HG03571 (cell line): ENCODE measurements around the gene ARID1B.

Experiments
- ATAC-seq: cut with Tn5 transposase; IDR thresholded peaks from one replicate; pipeline ENCODE4 v1.9.1; 2021; ENCODE audit not compliant: unreplicated experiment

Gene ARID1B

DNA sequence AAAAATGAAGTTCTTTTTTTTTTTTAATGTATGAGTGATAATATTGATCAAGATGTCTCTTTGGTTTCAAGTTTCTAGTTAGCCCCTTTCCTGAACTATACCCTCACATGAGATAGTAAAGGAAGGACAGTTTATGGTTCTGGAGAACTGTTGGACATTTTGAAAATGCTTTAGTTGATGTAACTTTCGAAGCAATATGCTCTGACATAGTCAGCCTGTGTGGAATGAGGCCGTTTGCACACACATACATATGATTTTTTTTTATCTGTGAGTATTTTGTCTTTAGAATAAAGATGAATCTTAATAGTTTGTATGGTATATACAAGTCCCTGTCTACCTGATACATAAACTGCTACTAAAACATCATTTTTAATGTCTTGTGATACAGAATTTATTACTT is 177.0 kb downstream of the ARID1B start:
- ATAC-seq = no peak

DNA sequence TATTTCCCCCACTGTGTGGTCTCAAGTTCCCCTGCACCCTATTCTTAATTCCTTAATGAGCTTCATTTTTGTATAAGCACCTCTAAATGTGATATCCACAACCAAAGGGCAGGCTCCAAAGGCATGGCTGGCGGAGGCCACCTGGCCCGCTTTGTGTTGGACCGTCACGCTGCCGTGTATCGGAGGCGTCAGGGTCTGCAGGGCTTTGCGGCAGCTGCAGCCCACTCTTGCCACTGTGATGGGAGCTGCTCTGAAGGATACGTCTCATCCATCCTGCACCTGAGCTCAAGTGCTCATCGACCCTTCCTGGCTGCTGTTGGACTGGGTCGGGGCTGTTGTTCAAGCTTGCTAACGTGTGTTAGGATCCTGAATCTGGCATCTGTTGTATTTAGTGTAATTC is 177.6 kb downstream of the ARID1B start:
- no peak for ATAC-seq

DNA sequence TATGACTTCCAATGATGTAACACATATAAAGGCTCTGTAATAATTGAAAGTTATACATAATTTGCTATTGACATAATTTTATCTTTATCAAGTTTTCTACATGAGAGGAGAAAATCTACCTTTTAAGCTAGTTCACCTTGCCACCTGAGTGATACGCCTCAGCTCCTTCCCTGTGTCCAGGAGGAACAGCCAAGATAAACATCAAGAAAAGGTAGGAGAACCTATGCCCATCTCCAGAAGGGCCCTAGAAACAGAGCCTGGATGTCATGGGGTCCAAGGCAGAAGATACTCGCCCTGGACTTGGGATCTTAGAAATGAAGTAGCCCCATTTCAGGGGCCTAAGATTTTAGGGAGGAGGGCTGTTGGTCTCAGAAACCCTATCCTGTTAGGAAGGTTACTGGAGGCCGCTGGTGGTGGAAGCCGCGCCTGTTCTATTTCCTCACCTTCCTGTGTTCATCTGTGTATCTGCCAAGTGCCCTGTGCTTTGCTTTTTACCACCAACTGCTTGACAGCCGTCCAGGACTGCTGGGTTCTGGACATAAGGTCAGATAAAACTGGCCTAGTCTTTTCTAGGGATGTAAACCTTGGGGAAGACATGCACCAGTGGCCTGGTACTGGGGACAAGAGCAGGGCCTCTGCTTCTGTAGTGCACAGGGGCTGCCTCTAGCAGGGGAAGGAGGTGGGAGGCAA is 178.5 kb downstream of the ARID1B start:
- ATAC-seq = no peak

DNA sequence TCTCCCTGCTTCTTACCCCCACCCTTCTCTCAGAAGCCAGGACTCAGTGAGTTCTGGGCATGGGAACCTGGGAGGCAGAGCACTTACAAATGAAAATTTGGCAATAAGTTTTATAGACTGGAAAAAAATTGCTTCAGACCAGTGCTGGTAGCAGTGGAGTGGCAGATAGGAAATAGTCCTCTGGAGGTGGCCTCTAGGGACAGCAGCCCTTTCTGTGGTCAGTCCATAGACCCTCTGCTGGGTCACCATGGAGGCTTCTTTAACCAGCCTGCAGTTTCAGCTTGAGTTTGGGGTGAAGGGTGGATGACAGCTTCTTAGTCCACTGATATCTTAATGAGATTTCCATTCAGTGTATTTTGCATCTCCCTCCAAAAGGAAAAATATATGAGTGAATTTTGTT is 179.1 kb downstream of the ARID1B start:
- ATAC-seq = no peak

DNA sequence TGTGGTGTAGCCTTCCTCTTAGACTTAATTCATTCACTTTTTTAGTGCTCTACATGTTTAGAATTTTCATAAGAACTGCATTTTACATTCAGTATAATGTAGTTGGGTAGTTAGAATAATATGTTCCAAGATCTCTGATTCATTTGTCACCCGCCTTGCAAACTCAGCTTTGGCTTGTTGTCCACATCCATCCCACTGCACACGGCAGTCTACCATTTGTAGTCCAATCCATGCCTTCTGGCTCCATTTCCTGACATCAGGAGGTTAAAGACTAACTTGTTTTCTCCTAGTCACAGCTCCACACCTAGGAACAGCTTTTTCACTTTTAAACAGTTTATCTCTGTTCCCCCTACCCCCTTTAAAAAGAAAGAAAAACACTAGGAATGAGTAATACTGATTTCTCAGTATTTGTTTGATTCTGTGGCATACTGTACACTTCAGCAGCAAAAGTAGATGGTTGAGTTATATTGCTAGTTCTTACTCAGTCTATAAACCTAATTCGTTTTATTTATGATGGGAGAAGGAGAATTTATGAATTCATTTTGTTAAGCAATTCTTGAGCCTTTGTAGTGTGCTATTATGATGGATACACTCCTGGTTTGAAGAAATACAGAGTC is 180.9 kb downstream of the ARID1B start:
- ATAC-seq = no peak

DNA sequence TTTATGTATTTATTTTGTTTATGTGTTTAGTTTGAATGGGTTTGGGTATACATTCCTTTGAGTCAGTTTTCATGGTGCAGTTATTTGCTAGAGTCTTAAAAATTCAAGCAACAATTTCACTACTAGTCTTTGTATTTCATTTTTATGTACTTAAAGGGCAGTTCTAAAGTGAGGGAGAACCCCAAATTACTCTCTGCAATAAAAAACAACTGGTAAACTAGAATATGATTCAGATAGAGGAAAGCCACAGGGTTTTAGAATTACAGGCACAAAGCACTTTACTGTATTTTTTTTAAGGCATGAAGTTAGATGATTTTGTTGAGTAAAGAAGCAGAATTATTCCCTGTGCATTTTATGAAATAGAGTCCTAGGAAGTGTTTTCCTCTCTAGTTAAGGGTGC is 183.3 kb downstream of the ARID1B start:
- no peak for ATAC-seq

DNA sequence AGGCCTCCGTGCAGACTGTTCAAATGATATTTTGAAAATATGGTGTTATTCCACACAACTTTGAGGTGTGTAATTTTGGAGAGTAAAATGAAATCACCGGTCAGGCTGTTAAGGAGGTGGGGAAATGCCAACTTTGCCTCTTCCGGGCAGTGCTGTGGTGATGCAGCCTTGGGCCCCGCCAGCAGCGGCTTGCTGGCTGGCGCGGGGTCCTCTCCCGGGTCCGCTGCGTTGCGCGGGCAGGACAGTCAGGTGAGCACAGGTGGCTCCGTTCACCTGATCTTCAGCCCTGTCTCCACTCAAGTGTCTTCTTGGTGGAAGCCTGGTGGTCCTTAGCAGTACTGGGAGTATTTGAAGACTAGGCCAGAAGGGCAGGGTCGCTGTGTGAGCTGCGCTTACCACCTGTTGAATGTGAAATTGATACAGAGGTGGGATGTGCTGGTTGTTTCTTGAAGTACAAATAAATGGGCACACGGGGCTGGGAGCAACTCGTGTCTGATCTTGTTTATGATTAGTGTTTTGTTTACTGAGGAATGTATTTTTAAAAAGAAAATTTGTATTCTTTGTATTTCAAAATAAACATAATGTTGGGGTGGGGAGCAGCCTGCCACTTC is 184.2 kb downstream of the ARID1B start:
- no peak for ATAC-seq

DNA sequence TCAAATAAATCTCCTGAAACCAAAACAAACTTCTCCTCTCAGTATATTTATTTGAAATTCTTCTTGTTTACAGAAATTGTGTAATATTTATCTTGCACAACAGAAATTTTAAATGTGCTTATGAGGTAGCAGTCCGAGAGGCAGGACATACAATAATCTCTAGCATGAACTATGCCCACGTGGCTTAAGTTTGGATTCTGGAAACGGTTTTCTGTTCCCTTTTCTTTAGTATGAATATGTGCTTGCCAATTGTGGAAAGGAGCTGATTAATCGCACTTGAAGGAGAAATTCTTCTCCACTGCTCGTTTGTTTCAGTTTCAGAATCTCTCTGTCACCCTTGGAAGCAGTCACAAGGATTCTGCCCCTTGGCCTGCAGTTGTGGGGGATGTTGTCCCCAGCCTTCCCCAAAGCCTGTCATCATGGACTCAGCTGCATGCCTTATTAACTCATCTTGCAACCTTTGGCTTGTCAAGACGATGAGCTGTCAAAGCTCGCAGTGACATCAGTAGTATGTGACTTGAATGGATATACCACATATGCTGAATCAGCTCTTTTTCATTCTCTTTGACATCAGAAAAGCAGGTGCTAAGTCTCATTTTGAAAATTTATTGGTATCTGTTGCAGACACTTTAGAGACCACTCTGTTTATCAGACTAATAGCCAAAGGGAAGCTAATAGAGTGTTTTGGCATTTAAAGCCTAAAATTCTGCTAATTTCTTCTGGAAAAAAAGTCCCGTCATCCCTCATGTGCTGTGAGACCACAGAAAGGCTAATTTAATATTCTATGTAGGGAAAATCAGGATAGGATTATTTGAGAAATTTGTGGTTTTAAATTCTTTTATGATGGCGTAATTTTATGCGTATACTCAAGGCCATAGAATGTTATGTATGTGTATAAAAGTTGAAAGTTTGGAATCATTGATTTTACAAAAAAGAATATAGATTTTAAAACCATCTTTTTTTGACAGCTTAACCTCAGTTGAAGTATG is 186.8 kb downstream of the ARID1B start:
- no peak for ATAC-seq

DNA sequence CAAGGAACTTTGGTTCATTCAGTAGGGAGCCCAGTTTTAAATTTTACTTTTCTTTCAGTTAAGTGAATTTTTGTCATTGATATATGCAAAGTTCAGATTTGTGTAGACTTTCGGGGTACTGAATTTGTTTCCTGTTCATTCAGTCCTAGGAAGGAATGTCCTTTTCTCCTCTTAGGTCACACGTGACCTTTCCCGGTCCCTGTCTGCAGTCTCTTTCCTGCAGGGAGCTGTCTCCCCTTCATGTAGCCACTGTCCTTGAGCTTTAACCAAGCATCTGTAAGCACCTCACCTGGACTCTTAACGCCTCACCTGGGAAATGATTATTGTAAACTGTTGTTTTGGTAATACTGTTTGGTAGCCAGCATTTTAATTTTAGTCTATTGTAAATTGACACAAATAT is 190.7 kb downstream of the ARID1B start:
- no peak for ATAC-seq

DNA sequence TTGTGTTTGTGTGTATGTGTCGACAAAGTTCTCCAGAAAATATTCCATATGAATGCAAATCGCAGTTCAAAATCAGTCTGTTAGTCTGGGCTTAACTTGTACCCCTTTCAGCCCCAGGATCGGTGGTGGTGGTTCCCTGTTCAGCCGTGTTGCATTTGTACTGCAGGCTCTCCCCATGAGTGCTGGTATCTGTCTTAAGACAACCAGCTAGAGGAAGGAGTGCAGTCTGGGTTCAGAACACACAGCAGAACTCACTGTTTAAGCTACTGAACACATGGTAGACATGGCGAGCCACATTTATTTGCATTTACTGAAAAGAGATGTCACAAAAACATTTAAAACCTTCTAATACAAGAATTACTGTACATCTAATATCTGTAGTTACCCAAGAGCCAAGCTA is 192.1 kb downstream of the ARID1B start:
- ATAC-seq = no peak

DNA sequence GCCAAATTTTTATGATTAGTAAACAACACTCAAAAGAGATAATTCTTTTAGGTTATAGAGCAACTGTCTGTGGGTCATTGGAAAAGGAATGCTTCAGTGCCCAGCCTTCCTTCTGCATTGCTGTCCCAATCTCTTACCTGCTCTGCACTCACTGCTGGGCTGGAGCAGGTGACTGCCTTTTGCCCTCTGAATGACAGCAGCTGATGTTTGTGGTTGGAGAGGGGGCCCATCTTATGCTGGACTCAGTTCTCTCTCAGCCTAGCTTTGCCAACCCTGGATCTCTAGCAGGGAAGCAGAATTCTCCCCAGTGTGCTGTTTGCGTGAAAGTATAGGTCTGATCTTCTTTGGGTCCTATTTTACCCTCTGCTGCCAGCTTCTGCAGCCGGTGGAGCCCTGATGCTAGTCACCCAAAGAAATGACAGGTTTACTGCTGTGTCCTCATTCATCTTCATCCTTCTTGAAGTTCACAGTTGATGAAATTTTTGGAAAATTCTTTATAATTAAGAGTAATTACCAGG is 193.5 kb downstream of the ARID1B start:
- no peak for ATAC-seq

DNA sequence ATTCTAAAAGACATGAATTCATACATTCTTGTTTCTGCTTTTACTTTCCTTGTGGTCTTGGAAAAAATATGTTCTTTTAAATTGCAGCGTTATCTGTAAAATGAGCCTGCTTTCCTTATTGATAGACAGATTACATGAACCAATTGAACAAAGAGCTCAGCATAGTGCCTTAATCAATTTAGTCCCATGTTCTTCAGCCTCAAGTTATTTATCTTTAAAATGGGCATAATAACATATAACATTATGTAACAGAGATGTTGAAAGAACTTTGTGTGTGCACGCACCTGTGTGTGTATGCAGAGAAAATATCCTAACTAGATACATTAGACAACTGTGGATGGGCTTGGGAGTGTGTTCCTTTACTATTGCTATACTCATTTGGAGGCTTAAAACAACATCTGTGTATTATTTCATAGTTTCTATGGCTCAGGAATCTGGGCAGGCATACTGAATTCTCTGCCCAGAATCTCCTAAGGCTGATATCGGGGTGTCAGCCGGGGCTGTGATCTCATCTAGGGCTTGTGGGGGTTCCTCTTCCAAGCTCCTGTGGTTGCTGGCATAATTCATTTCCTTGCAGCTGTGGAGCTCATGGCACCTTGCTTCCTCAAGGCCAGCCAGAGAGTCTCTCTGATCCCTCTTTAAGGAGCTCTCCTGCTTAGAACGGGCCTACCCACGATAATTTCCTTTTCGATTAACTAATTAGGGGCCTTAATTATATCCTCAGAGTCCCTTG is 194.1 kb downstream of the ARID1B start:
- no peak for ATAC-seq

DNA sequence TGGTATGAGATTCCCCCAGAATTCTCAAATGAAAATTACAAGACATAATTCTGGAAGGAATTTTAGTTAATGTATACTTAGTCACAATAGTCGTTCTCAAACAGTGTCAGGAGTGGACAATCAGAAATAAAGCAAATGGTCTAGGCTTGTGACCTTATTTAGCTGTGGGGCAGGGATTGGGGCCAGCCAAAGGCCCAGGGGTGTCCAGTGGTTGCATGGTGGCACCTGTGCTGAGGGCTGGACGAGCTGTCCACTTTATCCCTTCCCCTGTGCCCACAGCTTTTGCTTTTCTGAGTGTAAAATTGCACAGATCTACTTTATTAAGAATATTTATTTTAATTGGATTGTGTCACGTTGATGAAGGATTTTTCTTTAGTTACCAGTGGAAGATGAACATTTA is 195.0 kb downstream of the ARID1B start:
- no peak for ATAC-seq

DNA sequence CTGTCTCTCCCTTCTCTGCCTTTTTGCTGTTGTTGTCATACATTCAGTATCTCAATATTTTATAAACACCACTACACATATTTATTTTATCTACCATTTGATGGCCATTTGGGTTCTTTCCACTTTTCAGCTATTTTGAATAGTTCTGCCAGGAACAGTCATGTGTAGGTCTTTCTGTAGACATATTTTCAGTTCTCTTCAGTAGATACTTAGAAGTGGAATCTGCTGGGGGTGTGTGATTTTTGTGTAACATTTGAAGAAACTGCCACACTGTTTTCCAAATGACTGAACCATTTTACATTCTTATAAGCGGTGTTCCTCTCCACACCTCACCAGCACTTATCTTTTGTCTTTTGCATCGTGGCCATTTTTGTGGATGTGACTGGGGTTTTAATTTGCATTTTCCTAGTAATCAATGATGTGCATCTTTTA is 197.7 kb downstream of the ARID1B start:
- no peak for ATAC-seq

DNA sequence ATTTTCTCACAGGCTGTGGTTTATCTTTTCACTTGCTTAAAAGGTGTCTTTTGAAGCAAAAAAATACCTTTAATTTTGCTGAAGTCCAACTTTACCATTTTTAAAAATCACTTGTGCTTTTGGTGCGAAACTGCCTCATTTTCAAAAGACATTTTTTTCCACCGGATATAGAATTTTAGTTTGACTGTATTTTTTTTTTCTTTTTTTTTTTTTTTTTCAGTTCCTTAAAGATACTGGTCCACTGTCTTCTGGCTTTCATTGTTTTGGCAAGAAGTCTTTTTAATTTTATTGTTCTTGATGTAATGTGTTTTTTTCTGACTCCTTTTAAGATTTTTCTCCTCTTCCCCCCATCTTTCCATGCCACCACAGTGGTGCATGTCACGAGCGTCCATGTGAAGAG is 198.2 kb downstream of the ARID1B start:
- ATAC-seq = no peak

DNA sequence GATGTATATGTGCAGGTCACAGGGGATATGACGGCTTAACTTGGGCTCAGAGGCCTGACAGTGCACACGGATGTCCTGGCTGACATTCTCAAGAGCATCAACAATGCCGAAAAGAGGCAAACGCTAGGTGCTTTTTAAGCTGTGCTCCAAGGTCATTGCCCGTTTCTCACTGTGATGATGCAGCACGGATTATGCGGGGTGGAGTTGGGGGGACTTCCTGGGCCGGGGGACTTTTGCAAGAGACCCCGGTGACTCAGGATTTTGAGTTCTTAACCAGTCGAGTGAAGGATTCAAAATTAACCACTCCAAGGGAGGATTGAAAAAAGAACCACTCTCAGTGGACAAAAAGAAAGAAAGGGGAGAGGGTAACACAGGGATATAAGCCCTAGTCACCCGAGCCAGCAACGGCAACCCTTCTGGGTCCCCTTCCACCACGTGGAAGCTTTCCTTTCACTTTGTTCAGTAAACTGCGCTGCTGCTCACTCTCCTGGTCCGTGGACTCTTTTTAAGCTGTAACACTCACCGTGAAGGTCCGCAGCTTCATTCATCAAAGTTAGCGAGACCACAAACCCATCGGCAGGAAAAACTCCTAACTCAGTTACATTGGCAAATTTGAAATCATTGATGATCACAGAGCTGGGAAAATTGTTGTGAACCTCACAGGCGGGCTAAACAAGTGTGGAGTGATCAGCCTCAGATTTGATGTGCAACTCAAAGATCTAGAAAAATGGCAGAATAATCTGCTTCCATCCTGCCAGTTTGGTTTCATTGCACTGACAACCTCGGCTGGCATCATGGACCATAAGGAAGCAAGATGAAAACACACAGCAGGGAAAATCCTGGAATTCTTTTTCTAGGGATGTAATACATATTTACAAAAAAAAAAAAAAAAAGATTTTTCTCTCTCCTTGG is 199.3 kb downstream of the ARID1B start:
- ATAC-seq = no peak

DNA sequence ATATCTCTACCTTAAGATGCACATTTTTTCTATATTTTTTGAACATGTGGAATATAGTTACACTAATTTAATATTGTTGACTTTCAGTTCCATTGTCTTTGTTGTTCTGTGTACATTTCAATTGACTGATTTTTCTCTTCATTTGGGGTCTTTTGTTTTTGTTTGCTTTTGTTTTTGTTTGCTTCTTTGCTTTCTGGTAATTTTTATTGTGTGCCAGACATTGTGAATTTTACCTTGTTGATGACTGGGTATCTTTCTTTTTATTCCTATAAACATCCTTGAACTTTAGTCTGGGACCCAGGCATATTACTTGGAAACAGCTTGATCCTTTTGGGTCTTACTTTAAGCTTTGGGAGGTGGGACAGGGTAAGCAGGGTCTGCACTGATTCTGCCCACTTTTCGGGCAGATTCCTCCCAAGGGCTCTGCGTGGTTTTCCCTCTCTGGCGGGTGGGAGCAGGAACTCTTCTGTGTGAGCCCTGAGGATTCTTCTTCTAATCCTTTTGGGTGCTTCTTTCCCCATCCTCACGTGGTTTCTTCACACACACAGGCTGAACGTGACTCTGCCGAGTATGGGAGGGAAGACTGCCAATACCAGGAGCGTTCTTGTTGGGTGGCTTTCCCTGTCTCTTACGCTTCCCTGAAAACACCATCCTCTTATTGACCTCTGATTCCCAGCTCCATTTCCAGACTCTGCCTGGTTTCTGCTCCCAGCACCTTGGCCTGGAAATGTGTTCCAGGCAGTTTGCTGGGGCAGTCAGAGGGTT is 200.5 kb downstream of the ARID1B start:
- no peak for ATAC-seq

DNA sequence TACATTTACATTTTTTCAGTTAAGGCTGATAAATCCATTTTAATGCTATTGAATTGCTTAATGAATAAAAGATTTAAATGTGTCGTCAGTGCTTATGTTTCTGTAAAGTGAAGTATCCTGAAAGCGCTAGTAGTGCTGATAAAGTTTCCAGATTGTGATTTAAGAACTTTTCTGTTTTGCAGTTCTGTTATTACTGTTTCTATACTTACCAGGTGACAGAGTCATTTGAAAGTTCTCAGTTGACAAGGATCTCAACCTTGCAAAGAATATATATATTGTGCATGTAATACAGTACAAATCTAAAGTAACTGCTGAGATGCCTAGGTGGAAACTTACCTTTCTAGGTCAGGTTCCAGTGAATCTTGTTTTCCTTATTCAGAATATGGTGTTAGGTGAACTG is 201.8 kb downstream of the ARID1B start:
- ATAC-seq = no peak

DNA sequence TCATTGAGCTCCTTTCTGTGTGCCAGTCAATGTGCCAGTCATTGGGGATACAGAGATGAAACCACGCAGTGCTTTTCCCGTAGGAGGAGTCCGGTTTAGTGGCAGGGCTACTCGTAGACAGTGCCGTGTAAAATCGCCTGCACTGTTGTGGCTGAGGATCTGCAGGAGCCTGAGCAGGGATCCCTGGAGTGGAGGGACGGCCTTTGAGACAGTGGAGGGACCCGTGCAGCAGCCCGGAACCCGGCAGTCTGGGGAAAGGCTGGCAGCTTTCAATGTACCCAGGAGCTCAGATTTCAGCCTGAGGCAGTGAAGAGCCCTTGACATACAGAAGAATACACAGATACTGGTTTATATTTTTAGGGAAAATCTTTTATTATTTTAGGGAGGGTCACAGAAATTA is 203.3 kb downstream of the ARID1B start:
- no peak for ATAC-seq
